Measurements from ENCODE around the gene S100A4.

S100A4 gene

DNA sequence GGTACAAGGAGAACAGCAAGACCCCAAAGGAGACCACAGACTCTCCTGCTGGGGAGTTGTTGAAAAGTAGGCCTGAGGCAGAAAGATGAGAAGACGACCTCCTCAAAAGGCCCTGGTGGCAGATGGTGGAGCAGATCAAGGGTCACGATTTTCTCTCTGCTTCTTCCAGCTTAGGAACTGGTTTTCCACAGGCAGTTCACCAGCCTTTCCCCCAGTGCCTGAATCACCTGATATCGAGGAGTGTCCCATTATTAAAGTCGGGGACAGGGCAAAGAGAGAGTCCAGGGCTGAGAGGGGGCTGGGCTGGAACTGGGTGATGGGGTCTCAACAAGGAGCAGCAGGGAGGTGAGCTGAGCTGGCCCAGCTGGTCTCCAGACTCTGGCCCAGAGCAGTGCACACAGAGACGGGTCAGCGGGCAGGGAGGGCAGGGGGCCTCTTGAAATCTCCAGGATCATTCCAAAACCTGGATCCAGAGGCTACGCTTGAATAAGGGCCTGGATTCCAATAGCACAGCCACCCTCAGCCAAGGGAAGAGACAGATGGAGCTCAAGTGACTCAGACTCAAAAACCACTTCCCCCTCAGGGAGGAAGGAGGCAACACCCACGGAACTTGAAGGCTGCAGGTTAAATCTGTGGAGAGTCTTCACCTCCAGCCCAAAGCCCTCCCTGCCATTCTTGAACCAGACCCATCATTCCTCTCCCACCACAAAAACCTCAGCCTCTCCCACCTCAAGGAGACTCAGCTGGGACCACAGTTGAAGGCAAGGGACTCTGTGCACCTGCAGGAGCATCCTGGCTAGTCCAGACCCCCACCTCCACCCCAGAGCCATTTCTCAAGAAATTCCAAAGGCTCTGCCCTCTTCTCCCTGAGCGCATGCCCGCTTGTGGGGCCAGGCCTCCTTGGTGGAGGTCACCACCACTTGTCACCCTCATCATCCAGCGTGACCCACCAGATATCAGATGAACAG lies 4.9 kb downstream of the S100A4 start, which contains the start of gene S100A5:
Gene S100A5, minus strand, starts transcription at position 541 of the 968 bp plus-strand sequence. CDS start 743 bp downstream, outside the sequence.
- Histone ChIP-seq H3K9ac (ENCODE audit: low read depth in 1 of 2, low read length in 2 of 2) (no peak within 1 kb of the TSS), H3K4me3 (ENCODE audit: low read depth in 1 of 2, low read length in 2 of 2) (peak within 1 kb of the TSS in 1 of 2 donors; percentile 24), H3K27me3 (ENCODE audit: control insufficient read depth in 1 of 2, insufficient read depth in 2 of 2, low read length in 2 of 2) (no peaks in the 10 kb centered on the region), H3K36me3 (ENCODE audit: control insufficient read depth in 1 of 2, insufficient read depth in 2 of 2, low read length in 2 of 2) (no peaks in the 10 kb centered on the region), H3K9me3 (ENCODE audit: control insufficient read depth in 1 of 2, low read length in 2 of 2) (no peaks in the 10 kb centered on the region), H3K27ac (ENCODE audit: low read depth, low read length) (no peak within 1 kb of the TSS), H3K4me1 (ENCODE audit: control insufficient read depth in 1 of 2, insufficient read depth in 2 of 2, low read length in 2 of 2) (peaks cover 62 to 69% of the 10 kb centered on the region in 2 donors)

DNA sequence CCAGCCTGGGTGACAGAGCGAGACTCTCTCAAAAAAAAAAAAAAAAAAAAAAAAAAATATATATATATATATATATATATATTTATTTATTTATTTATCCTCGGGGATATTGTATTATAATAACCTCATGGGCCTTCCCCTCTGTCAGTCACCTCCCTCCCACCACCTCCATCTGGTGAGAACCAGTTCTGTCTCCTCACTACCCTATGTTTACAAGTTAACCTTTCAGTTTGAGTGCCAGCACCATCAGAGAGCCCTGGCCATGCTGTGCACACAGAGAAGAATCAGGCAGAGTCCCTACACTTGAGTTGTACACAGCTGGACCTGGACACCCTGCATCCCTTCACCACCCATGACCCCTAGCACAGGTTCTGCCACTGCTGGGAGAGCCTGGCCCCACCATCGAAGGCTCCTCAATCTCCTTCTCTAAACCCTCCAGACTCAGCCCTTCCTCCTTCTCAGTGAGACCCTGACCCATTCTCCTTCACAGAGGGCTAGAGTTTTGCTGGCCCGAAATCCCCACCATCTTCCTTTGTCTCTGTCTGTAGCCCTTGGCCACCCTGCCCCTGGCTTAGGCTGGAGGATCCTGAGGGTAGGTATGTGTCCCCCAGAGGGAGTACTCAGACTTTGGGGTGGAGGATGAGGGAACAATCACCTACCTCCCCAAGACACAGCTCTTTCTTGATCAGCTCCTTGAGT lies 6.1 kb downstream of the S100A4 start:
- Histone ChIP-seq H3K9ac (ENCODE audit: low read depth in 1 of 2, low read length in 2 of 2) (no peak overlapping the region), H3K4me3 (ENCODE audit: low read depth in 1 of 2, low read length in 2 of 2) (no peak overlapping the region), H3K27me3 (ENCODE audit: control insufficient read depth in 1 of 2, insufficient read depth in 2 of 2, low read length in 2 of 2) (no peaks in the 10 kb centered on the region), H3K27ac (ENCODE audit: low read depth, low read length) (no peak overlapping the region), H3K36me3 (ENCODE audit: control insufficient read depth in 1 of 2, insufficient read depth in 2 of 2, low read length in 2 of 2) (no peaks in the 10 kb centered on the region), H3K9me3 (ENCODE audit: control insufficient read depth in 1 of 2, low read length in 2 of 2) (no peaks in the 10 kb centered on the region), H3K4me1 (ENCODE audit: control insufficient read depth in 1 of 2, insufficient read depth in 2 of 2, low read length in 2 of 2) (peaks cover 61 to 63% of the 10 kb centered on the region in 2 donors)

DNA sequence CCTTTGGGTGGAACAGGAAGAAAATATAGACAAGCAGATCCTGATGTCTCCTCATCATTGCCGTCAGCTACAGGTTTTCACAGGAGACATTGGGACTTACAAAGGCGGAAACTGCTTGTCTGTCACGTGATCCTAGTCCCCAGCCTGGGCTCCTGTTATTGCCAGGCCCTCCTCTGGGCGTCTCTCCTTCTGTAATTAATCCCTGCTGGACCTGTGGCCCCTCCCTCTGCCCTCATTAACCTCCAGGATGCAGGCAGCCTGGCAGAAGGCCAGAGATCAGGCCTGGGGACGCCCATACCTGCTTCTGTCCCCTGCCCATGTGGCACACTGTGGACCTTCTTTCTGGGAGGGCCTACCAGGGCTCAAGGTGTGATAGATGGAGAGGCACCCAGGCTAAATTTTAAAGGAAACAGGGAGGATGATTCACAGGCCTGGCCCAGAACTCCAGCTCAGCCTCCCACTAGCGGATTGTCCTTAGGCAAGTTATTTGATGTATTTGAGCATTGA lies 7.2 kb downstream of the S100A4 start:
- Histone ChIP-seq H3K9me3 (ENCODE audit: control insufficient read depth in 1 of 2, low read length in 2 of 2) (no peaks in the 10 kb centered on the region), H3K27ac (ENCODE audit: low read depth, low read length) (peak overlapping the region; percentile 71), H3K4me1 (ENCODE audit: control insufficient read depth in 1 of 2, insufficient read depth in 2 of 2, low read length in 2 of 2) (peaks cover 61 to 63% of the 10 kb centered on the region in 2 donors)

DNA sequence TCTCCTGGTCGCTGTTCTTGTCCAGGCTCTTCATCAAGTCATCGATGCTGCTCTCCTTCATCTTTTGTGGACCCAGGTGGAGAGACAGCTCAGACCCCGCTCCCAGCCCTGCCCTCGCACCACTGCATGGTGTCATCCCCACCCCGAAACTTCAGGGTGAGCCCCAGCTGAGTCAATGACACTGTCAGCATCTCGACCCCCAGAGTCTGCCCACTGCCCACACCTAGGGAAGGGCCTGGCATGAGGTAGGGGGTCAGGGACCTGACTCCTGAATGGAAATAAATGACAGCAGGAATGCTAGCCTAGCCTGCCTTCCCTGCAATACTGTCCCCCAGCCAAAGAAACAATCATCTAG lies 8.3 kb downstream of the S100A4 start:
- Histone ChIP-seq H3K36me3 (ENCODE audit: control insufficient read depth in 1 of 2, insufficient read depth in 2 of 2, low read length in 2 of 2) (no peaks in the 10 kb centered on the region), H3K9me3 (ENCODE audit: control insufficient read depth in 1 of 2, low read length in 2 of 2) (no peaks in the 10 kb centered on the region), H3K9ac (ENCODE audit: low read depth in 1 of 2, low read length in 2 of 2) (no peak overlapping the region), H3K27me3 (ENCODE audit: control insufficient read depth in 1 of 2, insufficient read depth in 2 of 2, low read length in 2 of 2) (no peaks in the 10 kb centered on the region), H3K27ac (ENCODE audit: low read depth, low read length) (no peak overlapping the region), H3K4me1 (ENCODE audit: control insufficient read depth in 1 of 2, insufficient read depth in 2 of 2, low read length in 2 of 2) (peaks cover 63 to 68% of the 10 kb centered on the region in 2 donors), H3K4me3 (ENCODE audit: low read depth in 1 of 2, low read length in 2 of 2) (no peak overlapping the region)

More for the DNA sequence above, 7.2 kb downstream of the S100A4 start:
- Histone ChIP-seq H3K36me3 (ENCODE audit: control insufficient read depth in 1 of 2, insufficient read depth in 2 of 2, low read length in 2 of 2) (no peaks in the 10 kb centered on the region), H3K27me3 (ENCODE audit: control insufficient read depth in 1 of 2, insufficient read depth in 2 of 2, low read length in 2 of 2) (no peaks in the 10 kb centered on the region), H3K9ac (ENCODE audit: low read depth in 1 of 2, low read length in 2 of 2) (peak overlapping the region; percentile 34 to 67), H3K4me3 (ENCODE audit: low read depth in 1 of 2, low read length in 2 of 2) (no peak overlapping the region)

DNA sequence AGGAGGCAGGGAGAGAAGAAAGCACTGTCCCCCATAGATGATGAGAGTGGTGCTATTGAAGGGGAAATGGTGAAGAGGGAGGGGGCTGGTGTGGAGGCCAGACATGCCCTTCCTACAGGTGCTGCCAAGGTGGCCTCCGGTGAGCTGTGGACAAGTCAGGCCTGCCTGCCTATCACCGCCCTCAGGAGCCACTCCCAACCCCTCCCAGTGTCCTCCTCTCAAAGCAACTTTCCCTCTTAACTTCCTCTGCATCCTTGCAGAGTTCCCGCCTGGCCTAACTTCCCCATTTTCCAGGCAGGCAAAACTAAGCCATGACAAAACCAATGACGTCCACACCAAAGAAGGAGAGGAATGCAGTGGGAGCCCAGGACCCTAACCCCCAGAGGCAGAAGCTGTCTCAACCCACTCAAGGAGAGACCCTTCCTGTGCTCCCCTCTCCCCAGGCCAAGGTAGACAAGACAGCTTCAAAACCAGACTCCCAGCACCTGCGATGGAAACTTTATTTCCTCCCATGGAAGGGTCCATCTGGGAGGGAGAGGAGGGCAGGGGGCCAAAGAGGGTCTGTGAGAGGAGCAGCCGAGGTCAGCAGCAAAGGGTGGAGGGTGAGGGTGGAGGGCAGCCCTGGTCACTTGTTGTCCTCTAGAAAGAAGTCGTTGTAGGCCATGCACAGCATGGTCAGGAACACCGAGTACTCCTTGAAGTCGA lies 8.8 kb downstream of the S100A4 start:
- no peaks in the 10 kb centered on the region for H3K36me3 ChIP-seq (ENCODE audit: control insufficient read depth in 1 of 2, insufficient read depth in 2 of 2, low read length in 2 of 2)
- no peaks in the 10 kb centered on the region for H3K9me3 ChIP-seq (ENCODE audit: control insufficient read depth in 1 of 2, low read length in 2 of 2)
- H3K9ac ChIP-seq (ENCODE audit: low read depth in 1 of 2, low read length in 2 of 2) = peak overlapping the region; percentile 95 to 98
- peak overlapping the region; percentile 77 to 85 for H3K4me3 ChIP-seq (ENCODE audit: low read depth in 1 of 2, low read length in 2 of 2)
- H3K27ac ChIP-seq (ENCODE audit: low read depth, low read length) = peak overlapping the region; percentile 95
- H3K4me1 ChIP-seq (ENCODE audit: control insufficient read depth in 1 of 2, insufficient read depth in 2 of 2, low read length in 2 of 2) = peaks cover 68 to 72% of the 10 kb centered on the region in 2 donors
- no peaks in the 10 kb centered on the region for H3K27me3 ChIP-seq (ENCODE audit: control insufficient read depth in 1 of 2, insufficient read depth in 2 of 2, low read length in 2 of 2)

DNA sequence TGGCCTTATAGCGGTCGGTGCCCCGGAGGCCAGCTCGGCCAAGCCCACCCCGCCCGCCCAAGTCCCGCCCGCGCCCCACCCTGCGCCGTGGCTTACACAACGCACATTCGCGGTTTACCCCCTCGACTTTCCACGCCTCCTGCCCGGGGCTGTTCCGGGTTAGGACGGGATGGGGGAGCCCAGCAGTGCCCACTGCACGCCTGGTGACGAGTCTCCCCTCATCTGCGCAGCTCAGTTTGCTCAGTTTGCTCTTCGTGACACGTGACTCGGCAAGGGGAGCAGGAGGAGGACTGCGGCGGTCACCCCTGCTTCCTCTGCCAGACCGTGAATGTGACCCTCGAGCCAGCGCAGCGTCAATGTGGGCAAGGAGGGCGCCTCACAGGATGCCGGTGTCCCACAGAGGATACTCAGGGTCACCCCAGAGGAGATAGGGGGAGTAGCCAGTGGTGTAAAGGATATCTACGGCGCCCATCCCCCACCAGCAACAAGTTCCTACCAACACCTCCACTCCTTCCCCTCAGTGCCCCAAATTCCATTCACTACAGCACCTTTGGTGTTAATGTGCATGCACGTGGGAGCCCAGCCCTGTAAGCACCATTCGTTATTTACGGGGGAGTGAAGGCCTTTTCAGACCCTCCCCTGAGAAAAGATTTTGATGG lies 9.5 kb downstream of the S100A4 start:
- Histone ChIP-seq H3K36me3 (ENCODE audit: control insufficient read depth in 1 of 2, insufficient read depth in 2 of 2, low read length in 2 of 2) (no peaks in the 10 kb centered on the region), H3K4me3 (ENCODE audit: low read depth in 1 of 2, low read length in 2 of 2) (peak overlapping the region; percentile 77 to 85)

DNA sequence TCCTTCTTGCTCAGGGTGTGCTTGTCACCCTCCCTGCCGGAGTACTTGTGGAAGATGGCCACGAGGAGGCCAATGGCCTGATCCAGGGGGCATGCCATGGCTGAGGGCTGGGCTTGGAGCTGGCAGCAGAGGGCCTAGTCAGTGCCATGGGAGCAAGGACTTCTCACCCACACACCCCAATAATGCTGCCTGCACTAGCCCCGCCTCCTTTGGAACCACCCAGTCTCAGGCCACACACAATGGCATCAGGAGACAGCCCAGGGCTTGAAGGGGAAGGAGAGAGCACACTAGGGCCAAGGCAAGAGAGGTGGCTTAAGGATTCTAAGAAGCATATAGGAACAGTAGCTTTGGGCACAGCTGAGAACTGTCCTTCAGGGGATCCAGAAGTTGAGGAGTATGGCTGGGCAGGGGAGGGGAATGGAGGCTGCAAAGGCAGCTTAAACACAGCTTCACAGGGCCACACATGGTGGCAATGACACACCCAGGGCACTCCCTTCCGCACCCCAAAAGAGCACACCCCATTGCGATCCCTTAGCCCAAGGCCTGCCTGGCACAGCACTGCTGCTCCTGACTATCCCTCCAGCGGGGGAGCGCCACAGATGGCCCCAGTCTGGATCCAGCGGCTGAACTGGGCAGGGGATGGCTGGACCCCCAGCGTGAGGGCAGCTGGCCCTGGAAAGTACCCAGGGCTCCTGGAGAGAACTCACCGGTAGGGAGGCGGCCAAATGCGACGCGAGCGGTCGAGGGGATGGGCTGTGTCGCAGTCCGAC lies 10.2 kb downstream of the S100A4 start, which contains the start of gene S100A6:
Gene S100A6, minus strand, starts transcription at position 750 of the 770 bp plus-strand sequence. Its CDS starts 652 bp downstream, at position 98.
- H3K36me3 ChIP-seq (ENCODE audit: control insufficient read depth in 1 of 2, insufficient read depth in 2 of 2, low read length in 2 of 2) = no peaks in the 10 kb centered on the region
- H3K4me1 ChIP-seq (ENCODE audit: control insufficient read depth in 1 of 2, insufficient read depth in 2 of 2, low read length in 2 of 2) = peaks cover 61 to 68% of the 10 kb centered on the region in 2 donors
- H3K4me3 ChIP-seq (ENCODE audit: low read depth in 1 of 2, low read length in 2 of 2) = peak within 1 kb of the TSS; percentile 77 to 85
- peak within 1 kb of the TSS; percentile 95 to 98 for H3K9ac ChIP-seq (ENCODE audit: low read depth in 1 of 2, low read length in 2 of 2)
- H3K9me3 ChIP-seq (ENCODE audit: control insufficient read depth in 1 of 2, low read length in 2 of 2) = no peaks in the 10 kb centered on the region
- H3K27ac ChIP-seq (ENCODE audit: low read depth, low read length) = peak within 1 kb of the TSS; percentile 95
- no peaks in the 10 kb centered on the region for H3K27me3 ChIP-seq (ENCODE audit: control insufficient read depth in 1 of 2, insufficient read depth in 2 of 2, low read length in 2 of 2)

More for the DNA sequence above, 9.5 kb downstream of the S100A4 start:
- Histone ChIP-seq H3K27me3 (ENCODE audit: control insufficient read depth in 1 of 2, insufficient read depth in 2 of 2, low read length in 2 of 2) (no peaks in the 10 kb centered on the region), H3K9ac (ENCODE audit: low read depth in 1 of 2, low read length in 2 of 2) (peak overlapping the region; percentile 95 to 98), H3K4me1 (ENCODE audit: control insufficient read depth in 1 of 2, insufficient read depth in 2 of 2, low read length in 2 of 2) (peaks cover 68 to 75% of the 10 kb centered on the region in 2 donors), H3K27ac (ENCODE audit: low read depth, low read length) (peak overlapping the region; percentile 95), H3K9me3 (ENCODE audit: control insufficient read depth in 1 of 2, low read length in 2 of 2) (no peaks in the 10 kb centered on the region)

DNA sequence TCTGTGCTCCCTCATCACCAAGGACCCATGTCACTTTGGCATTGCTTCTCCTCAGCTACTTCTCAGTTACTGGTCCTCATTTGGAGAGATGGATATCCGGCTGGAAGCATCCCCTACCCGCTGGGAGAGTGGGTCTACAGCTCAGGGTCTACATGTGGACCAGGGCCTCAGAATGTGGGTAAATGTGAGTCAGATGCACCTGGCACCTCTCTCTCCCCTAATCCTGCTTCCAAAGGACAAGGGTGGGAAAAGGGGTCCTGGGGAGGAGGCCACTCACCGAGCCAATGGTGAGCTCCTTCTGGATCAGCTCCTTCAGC lies 10.7 kb downstream of the S100A4 start:
- H3K4me1 ChIP-seq (ENCODE audit: control insufficient read depth in 1 of 2, insufficient read depth in 2 of 2, low read length in 2 of 2) = peaks cover 55 to 62% of the 10 kb centered on the region in 2 donors
- H3K4me3 ChIP-seq (ENCODE audit: low read depth in 1 of 2, low read length in 2 of 2) = peak overlapping the region; percentile 77 to 85
- no peaks in the 10 kb centered on the region for H3K36me3 ChIP-seq (ENCODE audit: control insufficient read depth in 1 of 2, insufficient read depth in 2 of 2, low read length in 2 of 2)
- no peaks in the 10 kb centered on the region for H3K9me3 ChIP-seq (ENCODE audit: control insufficient read depth in 1 of 2, low read length in 2 of 2)
- peak overlapping the region; percentile 95 for H3K27ac ChIP-seq (ENCODE audit: low read depth, low read length)
- H3K9ac ChIP-seq (ENCODE audit: low read depth in 1 of 2, low read length in 2 of 2) = peak overlapping the region; percentile 95 to 98
- H3K27me3 ChIP-seq (ENCODE audit: control insufficient read depth in 1 of 2, insufficient read depth in 2 of 2, low read length in 2 of 2) = no peaks in the 10 kb centered on the region

Measured in duodenal mucosa (tissue), 2 donors.